ENCODE data around the gene ZNF417. TPM values are rescaled to one million over a fixed set of nuclear protein-coding genes. Genes with fewer than 3 reads are reported as not detected.
"Not testable (repeated sequence)": the region's sequence is repeated elsewhere in the genome, so short reads cannot be mapped to it uniquely, and the experiment has no call there.

Gene ZNF417
- total RNA-seq, 2 donors from 2014 or later = 16.5 to 17.0 TPM

DNA sequence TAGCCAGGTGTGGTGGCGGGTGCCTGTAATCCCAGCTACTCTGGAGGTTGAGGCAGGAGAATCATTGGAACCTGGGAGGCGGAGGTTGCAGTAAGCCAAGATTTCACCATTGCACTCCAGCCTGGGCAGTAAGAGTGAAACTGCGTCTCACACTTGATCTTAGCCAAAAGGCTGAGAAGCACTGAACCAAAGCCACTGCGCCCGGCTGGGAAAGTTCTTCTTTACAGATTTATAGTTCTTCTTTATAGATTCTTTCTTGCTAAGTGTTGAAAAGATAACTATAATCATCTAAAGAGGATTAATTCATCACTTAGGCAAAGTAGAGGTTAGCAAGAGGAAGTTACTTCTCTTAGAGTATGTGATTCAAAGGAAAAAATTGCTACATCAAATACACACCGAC is 11.1 kb downstream of the ZNF417 start:
- H3K36me3 ChIP-seq = peaks cover 2 to 4% of the 10 kb centered on the region in 2 donors
- H3K27me3 ChIP-seq (replicated peaks; ENCODE audit: insufficient read depth) = no peaks in the 10 kb centered on the region
- no peak overlapping the region for H3K4me3 ChIP-seq
- TF ChIP-seq POLR2A (IDR thresholded peaks at IDR 0.05) = no peak
- no peak for TF ChIP-seq POLR2AphosphoS5 (IDR thresholded peaks at IDR 0.05)
- TF ChIP-seq, protein P1, sequence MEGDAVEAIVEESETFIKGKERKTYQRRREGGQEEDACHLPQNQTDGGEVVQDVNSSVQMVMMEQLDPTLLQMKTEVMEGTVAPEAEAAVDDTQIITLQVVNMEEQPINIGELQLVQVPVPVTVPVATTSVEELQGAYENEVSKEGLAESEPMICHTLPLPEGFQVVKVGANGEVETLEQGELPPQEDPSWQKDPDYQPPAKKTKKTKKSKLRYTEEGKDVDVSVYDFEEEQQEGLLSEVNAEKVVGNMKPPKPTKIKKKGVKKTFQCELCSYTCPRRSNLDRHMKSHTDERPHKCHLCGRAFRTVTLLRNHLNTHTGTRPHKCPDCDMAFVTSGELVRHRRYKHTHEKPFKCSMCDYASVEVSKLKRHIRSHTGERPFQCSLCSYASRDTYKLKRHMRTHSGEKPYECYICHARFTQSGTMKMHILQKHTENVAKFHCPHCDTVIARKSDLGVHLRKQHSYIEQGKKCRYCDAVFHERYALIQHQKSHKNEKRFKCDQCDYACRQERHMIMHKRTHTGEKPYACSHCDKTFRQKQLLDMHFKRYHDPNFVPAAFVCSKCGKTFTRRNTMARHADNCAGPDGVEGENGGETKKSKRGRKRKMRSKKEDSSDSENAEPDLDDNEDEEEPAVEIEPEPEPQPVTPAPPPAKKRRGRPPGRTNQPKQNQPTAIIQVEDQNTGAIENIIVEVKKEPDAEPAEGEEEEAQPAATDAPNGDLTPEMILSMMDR (IDR thresholded peaks at IDR 0.05) = no peak
- intact Hi-C loops (cut with DNase I) = no loop called here
- no peak overlapping the region for H3K27ac ChIP-seq
- 86% methylated on average over 6 of the region's 6 CpGs for WGBS
- DNase-seq (ENCODE audit: low spot score) = no peak
- no peaks in the 10 kb centered on the region for H3K9me3 ChIP-seq
- no peaks in the 10 kb centered on the region for H3K4me1 ChIP-seq (replicated peaks)

DNA sequence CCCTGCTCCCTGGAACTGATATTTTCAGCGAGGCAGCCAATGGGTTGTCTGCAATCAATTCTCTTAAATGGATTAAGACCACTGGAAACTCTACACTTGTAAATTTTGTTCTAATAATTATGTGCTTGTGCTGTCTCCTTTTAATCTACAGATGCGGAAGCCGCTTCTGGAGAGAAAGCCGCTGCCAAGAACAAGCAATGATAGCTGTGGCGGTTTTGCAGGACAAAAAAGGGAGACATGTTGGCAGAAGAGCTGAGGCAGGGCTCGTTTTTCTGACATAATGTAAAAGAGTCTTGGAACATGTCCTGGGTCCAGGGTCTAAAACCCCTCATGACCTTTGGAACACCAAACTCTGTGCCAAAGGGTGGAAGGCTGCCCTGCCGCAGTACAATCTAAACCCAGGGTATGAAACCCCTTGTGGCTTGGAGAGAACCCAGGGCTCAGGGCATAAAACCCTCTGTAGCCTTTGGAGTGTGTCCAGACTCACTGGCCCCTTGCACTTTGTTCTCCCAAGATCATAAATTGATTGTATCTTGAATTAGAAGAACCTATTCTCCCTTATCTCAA is 12.7 kb downstream of the ZNF417 start:
- DNase-seq (ENCODE audit: low spot score) = no peak
- intact Hi-C loops (cut with DNase I) = no loop called here
- no peaks in the 10 kb centered on the region for H3K4me1 ChIP-seq (replicated peaks)
- no peaks in the 10 kb centered on the region for H3K27me3 ChIP-seq (replicated peaks; ENCODE audit: insufficient read depth)
- H3K4me3 ChIP-seq = no peak overlapping the region
- WGBS = 67% methylated on average over 7 of the region's 7 CpGs
- H3K27ac ChIP-seq = no peak overlapping the region
- H3K9me3 ChIP-seq = no peaks in the 10 kb centered on the region
- no peaks in the 10 kb centered on the region for H3K36me3 ChIP-seq
- TF ChIP-seq, protein P1 (IDR thresholded peaks at IDR 0.05) = no peak
- TF ChIP-seq POLR2A (IDR thresholded peaks at IDR 0.05) (no peak), POLR2AphosphoS5 (IDR thresholded peaks at IDR 0.05) (no peak)

DNA sequence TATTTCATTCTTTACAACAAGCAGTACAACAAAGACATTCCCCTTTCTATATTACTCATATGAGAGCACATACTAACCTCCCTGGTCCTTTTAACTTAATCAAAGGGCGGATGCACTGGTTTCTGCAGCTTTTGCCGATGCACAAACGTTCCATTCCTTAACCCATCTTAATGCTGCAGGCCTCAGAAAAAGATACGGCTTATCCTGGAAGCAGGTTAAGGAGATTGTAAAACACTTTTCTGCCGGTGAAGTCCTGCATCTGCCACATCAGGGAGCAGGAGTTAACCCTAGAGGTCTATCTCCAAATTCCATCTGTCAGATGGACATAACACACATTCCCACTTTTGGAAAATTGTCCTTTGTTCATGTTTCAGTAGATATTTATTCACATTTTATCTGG is 16.1 kb downstream of the ZNF417 start:
- H3K9me3 ChIP-seq = no peaks in the 10 kb centered on the region
- no peak for TF ChIP-seq POLR2AphosphoS5 (IDR thresholded peaks at IDR 0.05)
- no peak for TF ChIP-seq POLR2A (IDR thresholded peaks at IDR 0.05)
- TF ChIP-seq, protein P1 (IDR thresholded peaks at IDR 0.05) = no peak
- intact Hi-C loops (cut with DNase I) = no loop called here
- no peaks in the 10 kb centered on the region for H3K36me3 ChIP-seq
- no peaks in the 10 kb centered on the region for H3K4me1 ChIP-seq (replicated peaks)
- DNase-seq (ENCODE audit: low spot score) = no peak
- WGBS = 62% methylated on average over 5 of the region's 5 CpGs
- no peaks in the 10 kb centered on the region for H3K27me3 ChIP-seq (replicated peaks; ENCODE audit: insufficient read depth)
- H3K27ac ChIP-seq = no peak overlapping the region
- H3K4me3 ChIP-seq = no peak overlapping the region

DNA sequence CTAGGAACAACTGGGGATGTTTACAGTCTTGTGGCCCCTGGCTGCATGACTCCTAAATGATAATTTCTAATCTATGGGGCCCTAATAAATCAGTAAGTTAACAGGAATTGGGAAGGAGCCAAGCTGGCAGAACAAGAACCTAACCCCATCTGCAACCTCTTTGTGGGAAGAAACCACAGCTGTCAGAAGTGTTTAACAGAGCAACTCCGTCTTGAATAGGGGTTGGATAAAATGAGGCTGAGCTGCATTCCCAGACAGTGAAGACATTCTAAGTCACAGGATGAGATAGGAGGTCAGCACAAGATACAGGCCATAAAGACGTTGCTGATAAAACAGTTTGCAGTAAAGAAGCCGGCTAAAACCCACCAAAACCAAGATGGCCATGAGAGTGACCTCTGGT is 25.7 kb downstream of the ZNF417 start:
- DNase-seq (ENCODE audit: low spot score); H3K27me3 ChIP-seq (replicated peaks; ENCODE audit: insufficient read depth); H3K4me1 ChIP-seq (replicated peaks); H3K36me3 ChIP-seq; H3K9me3 ChIP-seq; H3K4me3 ChIP-seq; H3K27ac ChIP-seq; intact Hi-C loops (cut with DNase I): not testable (repeated sequence)
- WGBS = 39% methylated on average over 3 of the region's 3 CpGs

DNA sequence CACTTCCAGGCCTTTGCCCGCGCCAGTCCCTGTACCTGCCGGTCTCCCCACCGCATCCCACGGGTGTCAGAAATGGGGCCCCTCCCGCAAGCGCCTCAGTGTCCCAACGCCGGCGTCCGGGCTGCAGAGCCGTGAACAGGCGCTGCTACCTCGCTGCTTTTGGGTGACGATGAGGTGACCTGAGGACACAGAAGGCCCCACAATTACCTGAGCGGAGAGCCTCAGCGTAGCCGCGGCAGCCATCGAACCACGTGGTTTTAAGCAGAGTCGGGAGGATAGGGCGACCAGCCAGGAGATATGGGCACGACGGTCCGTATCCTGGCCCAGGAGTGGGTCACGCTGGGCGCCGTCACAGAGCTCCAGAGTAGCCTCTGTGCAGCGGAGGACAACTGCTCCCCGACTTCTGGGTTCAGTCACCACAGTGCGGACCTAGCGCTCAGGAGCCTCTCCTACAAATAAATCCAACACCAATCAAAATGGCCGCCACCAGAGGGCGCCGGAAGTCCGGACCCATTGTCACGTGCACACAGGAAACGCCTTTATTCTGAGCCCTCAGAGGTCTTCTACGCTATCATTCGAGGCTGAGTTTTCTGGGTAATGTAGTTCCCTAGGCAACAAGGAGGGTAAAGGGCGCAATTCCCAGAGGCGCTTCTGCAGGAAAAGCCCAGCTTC is 27.7 kb downstream of the ZNF417 start, which contains the start of gene ZNF814:
ZNF814 (minus strand) TSS at position 478 of the 672 bp plus-strand sequence; CDS start at position 243, 235 bp downstream.
- Histone ChIP-seq H3K27me3 (replicated peaks; ENCODE audit: insufficient read depth) (no peaks in the 10 kb centered on the region), H3K9me3 (no peaks in the 10 kb centered on the region), H3K4me3 (peak within 1 kb of the TSS; percentile 44 to 55), H3K36me3 (no peaks in the 10 kb centered on the region), H3K4me1 (replicated peaks) (no peaks in the 10 kb centered on the region), H3K27ac (peak within 1 kb of the TSS; percentile 64 to 72)
- 2% methylated on average over 35 of the region's 43 CpGs for WGBS
- peak; percentile 75 for DNase-seq (ENCODE audit: low spot score)
- TF ChIP-seq, protein P1 (IDR thresholded peaks at IDR 0.05) = peak in 3 of 4 experiments; percentile 41 to 74 (median 62)
- TF ChIP-seq POLR2A (IDR thresholded peaks at IDR 0.05) (no peak), POLR2AphosphoS5 (IDR thresholded peaks at IDR 0.05) (peak; percentile 88)
- intact Hi-C loops (cut with DNase I) = no loop called here

Data from prostate gland (tissue), 2 donors.